ENCODE data around the gene CLIC5. TPM values are rescaled to one million over a fixed set of nuclear protein-coding genes. Genes with fewer than 3 reads are reported as not detected.

Gene CLIC5
- not detected in 2 replicates for total RNA-seq (2014; rRNA removed; shearing (Covaris generic); ENCODE audit: low replicate concordance)

- DNase-seq (ENCODE audit: low read depth), result no peak
- in situ Hi-C loops (cut with HindIII; ENCODE audit: low pct_unique_long_range_greater_than_20kb, low sequenced_read_pairs), result no loop called here
These were observed at the start of gene CLIC5 for GRCh38 chr6:46015119-46015968. CLIC5 (minus strand) TSS chr6:46015860; CDS start chr6:46015542, 318 bp downstream.

GRCh38 chr6:46062991-46063390 is 47.3 kb upstream of the CLIC5 start:
- DNase-seq (ENCODE audit: low read depth), result no peak
- in situ Hi-C loops (cut with HindIII; ENCODE audit: low pct_unique_long_range_greater_than_20kb, low sequenced_read_pairs), result no loop called here

GRCh38 chr6:46062312-46062711 is 46.7 kb upstream of the CLIC5 start:
- DNase-seq (ENCODE audit: low read depth), result peak; percentile 21
- in situ Hi-C loops (cut with HindIII; ENCODE audit: low pct_unique_long_range_greater_than_20kb, low sequenced_read_pairs), result no loop called here

GRCh38 chr6:46061497-46061896 is 45.8 kb upstream of the CLIC5 start:
- in situ Hi-C loops (cut with HindIII; ENCODE audit: low pct_unique_long_range_greater_than_20kb, low sequenced_read_pairs), result no loop called here
- DNase-seq (ENCODE audit: low read depth), result no peak

GRCh38 chr6:46059608-46060007 is 43.9 kb upstream of the CLIC5 start:
- no peak for DNase-seq (ENCODE audit: low read depth)
- in situ Hi-C loops (cut with HindIII; ENCODE audit: low pct_unique_long_range_greater_than_20kb, low sequenced_read_pairs), result no loop called here

GRCh38 chr6:46058951-46059350 is 43.3 kb upstream of the CLIC5 start:
- in situ Hi-C loops (cut with HindIII; ENCODE audit: low pct_unique_long_range_greater_than_20kb, low sequenced_read_pairs), result no loop called here

GRCh38 chr6:46057792-46058191 is 42.1 kb upstream of the CLIC5 start:
- no peak for DNase-seq (ENCODE audit: low read depth)
- in situ Hi-C loops (cut with HindIII; ENCODE audit: low pct_unique_long_range_greater_than_20kb, low sequenced_read_pairs), result no loop called here

More at GRCh38 chr6:46058951-46059350, 43.3 kb upstream of the CLIC5 start:
- DNase-seq (ENCODE audit: low read depth), result no peak

- in situ Hi-C loops (cut with HindIII; ENCODE audit: low pct_unique_long_range_greater_than_20kb, low sequenced_read_pairs), result no loop called here
- no peak for DNase-seq (ENCODE audit: low read depth)
These were observed 41.4 kb upstream of the CLIC5 start for GRCh38 chr6:46056906-46057529.

- no peak for DNase-seq (ENCODE audit: low read depth)
- in situ Hi-C loops (cut with HindIII; ENCODE audit: low pct_unique_long_range_greater_than_20kb, low sequenced_read_pairs), result no loop called here
These were observed 38.9 kb upstream of the CLIC5 start for GRCh38 chr6:46054516-46054915.

GRCh38 chr6:46053039-46053933 is 37.6 kb upstream of the CLIC5 start:
- DNase-seq (ENCODE audit: low read depth), result no peak
- in situ Hi-C loops (cut with HindIII; ENCODE audit: low pct_unique_long_range_greater_than_20kb, low sequenced_read_pairs), result no loop called here

GRCh38 chr6:46052479-46052878 is 36.8 kb upstream of the CLIC5 start:
- in situ Hi-C loops (cut with HindIII; ENCODE audit: low pct_unique_long_range_greater_than_20kb, low sequenced_read_pairs), result no loop called here
- DNase-seq (ENCODE audit: low read depth), result no peak

GRCh38 chr6:46051962-46052361 is 36.3 kb upstream of the CLIC5 start:
- DNase-seq (ENCODE audit: low read depth), result no peak
- in situ Hi-C loops (cut with HindIII; ENCODE audit: low pct_unique_long_range_greater_than_20kb, low sequenced_read_pairs), result no loop called here

- in situ Hi-C loops (cut with HindIII; ENCODE audit: low pct_unique_long_range_greater_than_20kb, low sequenced_read_pairs), result no loop called here
These were observed 35.3 kb upstream of the CLIC5 start for GRCh38 chr6:46050845-46051405.

GRCh38 chr6:46048646-46049297 is 33.1 kb upstream of the CLIC5 start:
- in situ Hi-C loops (cut with HindIII; ENCODE audit: low pct_unique_long_range_greater_than_20kb, low sequenced_read_pairs), result no loop called here
- no peak for DNase-seq (ENCODE audit: low read depth)

More at GRCh38 chr6:46050845-46051405, 35.3 kb upstream of the CLIC5 start:
- no peak for DNase-seq (ENCODE audit: low read depth)

- DNase-seq (ENCODE audit: low read depth), result no peak
- in situ Hi-C loops (cut with HindIII; ENCODE audit: low pct_unique_long_range_greater_than_20kb, low sequenced_read_pairs), result no loop called here
These were observed 31.0 kb upstream of the CLIC5 start for GRCh38 chr6:46046558-46047174.

- in situ Hi-C loops (cut with HindIII; ENCODE audit: low pct_unique_long_range_greater_than_20kb, low sequenced_read_pairs), result no loop called here
- peak; percentile 59 for DNase-seq (ENCODE audit: low read depth)
These were observed 29.4 kb upstream of the CLIC5 start for GRCh38 chr6:46044881-46045617.
